HEK293 (cell line): Measurements from ENCODE around the gene MRPS16.

Experiments
- CTCF ChIA-PET: fragments of 350-600 bp; formaldehyde crosslinking; extraction: SDS; loops from one replicate; lab custom pipeline; 2021; ENCODE audit warnings: antibody characterized with exemption; lab: Yijun Ruan, JAX
- POLR2A ChIA-PET: fragments of 300-600 bp; formaldehyde crosslinking; extraction: SDS; loops from one replicate; lab custom pipeline; 2020; ENCODE audit warnings: antibody characterized with exemption, inconsistent platforms; lab: Yijun Ruan, JAX
- H3K27ac ChIP-seq: fragments of 200-500 bp; sonication (Bioruptor generic); 2 replicates; pipeline ENCODE4 v1.5.1; 2014; ENCODE audit warnings: low read depth, low read length, control low read depth, inconsistent platforms; ENCODE audit errors: extremely low read depth
- H3K36me3 ChIP-seq, 2 experiments: fragments of 200-500 bp in 1 of 2; sonication (Bioruptor generic) in 1 of 2; 1 replicate in 1 of 2; 2 replicates in 1 of 2; pipeline ENCODE4 v1.5.1; 2014 to 2017; ENCODE audit warnings: inconsistent platforms in 2 of 2, low read length in 2 of 2; ENCODE audit not compliant: control insufficient read depth in 2 of 2, insufficient read depth in 1 of 2
- H3K4me1 ChIP-seq: fragments of 200-500 bp; sonication (Bioruptor generic); 2 replicates; pipeline ENCODE4 v1.5.1; 2014; ENCODE audit warnings: mild to moderate bottlenecking, low read length, inconsistent platforms; ENCODE audit not compliant: control insufficient read depth, insufficient read depth
- H3K4me3 ChIP-seq: 2 replicates; pipeline ENCODE4 v1.5.1; 2011; ENCODE audit warnings: low read depth, mild to moderate bottlenecking, control low read depth, low read length, moderate library complexity
- H3K9me3 ChIP-seq: fragments of 200-500 bp; sonication (Bioruptor generic); 2 replicates; pipeline ENCODE4 v1.5.1; 2014; ENCODE audit warnings: low read depth, low read length, inconsistent platforms; ENCODE audit not compliant: control insufficient read depth, insufficient read depth
- ATF2 ChIP-seq: fragments of 450-650 bp; formaldehyde crosslinking; IDR thresholded peaks from 2 replicates; pipeline ENCODE4 v1.5.1; 2016; ENCODE audit warnings: missing biosample characterization, missing genetic modification characterization, low read depth
- GLIS1 ChIP-seq: fragments of 450-650 bp; formaldehyde crosslinking; IDR thresholded peaks from 2 replicates; pipeline ENCODE4 v1.5.1; 2016; ENCODE audit warnings: missing biosample characterization, missing genetic modification characterization
- KLF10 ChIP-seq: fragments of 450-650 bp; IDR thresholded peaks from 2 replicates; pipeline ENCODE4 v1.5.1; 2018; ENCODE audit warnings: missing biosample characterization, mild to moderate bottlenecking, missing genetic modification characterization
- KLF9 ChIP-seq: fragments of 450-650 bp; formaldehyde crosslinking; IDR thresholded peaks from 2 replicates; pipeline ENCODE4 v1.5.1; 2016; ENCODE audit warnings: missing biosample characterization, missing genetic modification characterization, low read depth
- ZBTB11 ChIP-seq: fragments of 450-650 bp; formaldehyde crosslinking; conservative IDR thresholded peaks from 2 replicates; pipeline ENCODE4 v1.5.1; 2016; ENCODE audit warnings: low read depth, missing biosample characterization, missing genetic modification characterization
- ZBTB17 ChIP-seq: fragments of 450-650 bp; formaldehyde crosslinking; IDR thresholded peaks from 2 replicates; pipeline ENCODE4 v1.5.1; 2016; ENCODE audit warnings: missing biosample characterization, missing genetic modification characterization
- ZBTB49 ChIP-seq: fragments of 450-650 bp; formaldehyde crosslinking; IDR thresholded peaks from 2 replicates; pipeline ENCODE4 v1.5.1; 2016; ENCODE audit warnings: missing biosample characterization, missing genetic modification characterization, low read depth
- ZNF132 ChIP-seq: fragments of 450-650 bp; formaldehyde crosslinking; IDR thresholded peaks from 2 replicates; pipeline ENCODE4 v1.5.1; 2017; ENCODE audit warnings: missing biosample characterization, missing genetic modification characterization, borderline replicate concordance
- ZNF133 ChIP-seq: fragments of 450-650 bp; formaldehyde crosslinking; IDR thresholded peaks from 2 replicates; pipeline ENCODE4 v1.5.1; 2016; ENCODE audit warnings: missing biosample characterization, missing genetic modification characterization
- ZNF138 ChIP-seq: fragments of 450-650 bp; formaldehyde crosslinking; IDR thresholded peaks from 2 replicates; pipeline ENCODE4 v1.5.1; 2016; ENCODE audit warnings: missing biosample characterization, missing genetic modification characterization, borderline replicate concordance
- ZNF157 ChIP-seq: fragments of 450-650 bp; formaldehyde crosslinking; IDR thresholded peaks from 2 replicates; pipeline ENCODE4 v1.5.1; 2016; ENCODE audit warnings: missing biosample characterization, missing genetic modification characterization
- ZNF24 ChIP-seq: fragments of 450-650 bp; formaldehyde crosslinking; IDR thresholded peaks from 2 replicates; pipeline ENCODE4 v1.5.1; 2016; ENCODE audit warnings: missing biosample characterization, missing genetic modification characterization
- ZNF404 ChIP-seq: fragments of 450-650 bp; formaldehyde crosslinking; IDR thresholded peaks from 2 replicates; pipeline ENCODE4 v1.5.1; 2017; ENCODE audit warnings: missing biosample characterization, missing genetic modification characterization
- ZNF416 ChIP-seq: fragments of 450-650 bp; formaldehyde crosslinking; IDR thresholded peaks from 2 replicates; pipeline ENCODE4 v1.5.1; 2016; ENCODE audit warnings: missing biosample characterization, missing genetic modification characterization
- ZNF501 ChIP-seq: fragments of 450-650 bp; formaldehyde crosslinking; IDR thresholded peaks from 2 replicates; pipeline ENCODE4 v1.5.1; 2016; ENCODE audit warnings: missing biosample characterization, missing genetic modification characterization
- ZNF560 ChIP-seq: fragments of 450-650 bp; formaldehyde crosslinking; IDR thresholded peaks from 2 replicates; pipeline ENCODE4 v1.5.1; 2017; ENCODE audit warnings: missing biosample characterization, missing genetic modification characterization, borderline replicate concordance
- ZNF645 ChIP-seq: fragments of 450-650 bp; formaldehyde crosslinking; IDR thresholded peaks from 2 replicates; pipeline ENCODE4; 2016; ENCODE audit warnings: missing biosample characterization, missing genetic modification characterization

MRPS16 gene

GRCh38 chr10:73251683-73252444 lies 580 bp downstream of the MRPS16 start (continued):
- peak; percentile 91; the same call in 1 of the 2 replicates for TF ChIP-seq ZBTB11 (tag by site-specific recombination)

GRCh38 chr10:73248259-73248724 lies 4.2 kb downstream of the MRPS16 start:
- ChIA-PET POLR2A (interaction anchor here (2.0 to 4.2 kb wide), 3 partner anchors 15 to 165 kb away, joined by 10 to 22 read pairs (median 21); partner anchors contain the start of genes ANXA7, ECD and FAM149B1), CTCF (interaction anchor here (0.8 kb wide), 1 partner anchor 9 kb away, joined by 4 read pairs; no protein-coding TSS in a partner anchor)
- Histone ChIP-seq H3K36me3 (peaks cover 20 to 62% of the 10 kb centered on the region in 2 experiments), H3K27ac (peak overlapping the region; percentile 96; the same call in 1 of the 2 replicates), H3K4me3 (no peak overlapping the region), H3K4me1 (peaks cover 2% of the 10 kb centered on the region; the same call in 1 of the 2 replicates), H3K9me3 (no peaks in the 10 kb centered on the region)
- TF ChIP-seq ATF2 (tag by site-specific recombination) (no peak), ZNF645 (tag by site-specific recombination) (no peak), ZNF404 (no peak), ZNF416 (tag by site-specific recombination) (no peak), KLF10 (tag by site-specific recombination) (no peak), GLIS1 (tag by site-specific recombination) (peak; percentile 63; the same call in 1 of the 2 replicates), ZBTB17 (tag by site-specific recombination) (0 out of 2 replicates have a peak, but pooled peaks have one; percentile 14), ZBTB49 (tag by site-specific recombination) (no peak)
- TF ChIP-seq, all 188 proteins: peak for 2

- peaks cover 2% of the 10 kb centered on the region; the same call in 1 of the 2 replicates for H3K4me1 ChIP-seq
- H3K27ac ChIP-seq, result peak overlapping the region; percentile 96
- peak overlapping the region; percentile 91 for H3K4me3 ChIP-seq
- ChIA-PET POLR2A (interaction anchor here (0.8 to 4.2 kb wide), 22 partner anchors 8 to 974 kb away, joined by 3 to 23 read pairs (median 6); partner anchors contain the start of genes ANXA7, CFAP70, DDIT4 and ECD), CTCF (interaction anchor here (0.6 to 0.8 kb wide), 3 partner anchors 8 to 152 kb away, joined by 3 to 4 read pairs (median 4); no protein-coding TSS in a partner anchor)
- no peaks in the 10 kb centered on the region for H3K9me3 ChIP-seq
- H3K36me3 ChIP-seq, result peaks cover 21 to 68% of the 10 kb centered on the region in 2 experiments
- TF ChIP-seq ATF2 (tag by site-specific recombination) (no peak), KLF9 (tag by site-specific recombination) (no peak), ZNF24 (no peak), ZNF133 (tag by site-specific recombination) (no peak), ZNF157 (tag by site-specific recombination) (no peak), ZBTB17 (tag by site-specific recombination) (no peak), ZNF138 (no peak), ZNF560 (tag by site-specific recombination) (no peak), ZNF501 (tag by site-specific recombination) (no peak), ZNF132 (tag by site-specific recombination) (no peak)
Measured at GRCh38 chr10:73247509-73248258, 4.8 kb downstream of the MRPS16 start.
